Measurements from ENCODE around the gene GFRA1. TPM values are rescaled to one million over a fixed set of nuclear protein-coding genes. Genes with fewer than 3 reads are reported as not detected.
A peak's percentile ranks its signal among the peaks of the same experiment; 100 is the strongest.

The GFRA1 gene
- total RNA-seq, 1 experiment from 2014 or later, result not detected

- DNase-seq (ENCODE audit: low read depth), result no peak
Observed at GRCh38 chr10:116164291-116164690, 108.7 kb downstream of the GFRA1 start.

DNA sequence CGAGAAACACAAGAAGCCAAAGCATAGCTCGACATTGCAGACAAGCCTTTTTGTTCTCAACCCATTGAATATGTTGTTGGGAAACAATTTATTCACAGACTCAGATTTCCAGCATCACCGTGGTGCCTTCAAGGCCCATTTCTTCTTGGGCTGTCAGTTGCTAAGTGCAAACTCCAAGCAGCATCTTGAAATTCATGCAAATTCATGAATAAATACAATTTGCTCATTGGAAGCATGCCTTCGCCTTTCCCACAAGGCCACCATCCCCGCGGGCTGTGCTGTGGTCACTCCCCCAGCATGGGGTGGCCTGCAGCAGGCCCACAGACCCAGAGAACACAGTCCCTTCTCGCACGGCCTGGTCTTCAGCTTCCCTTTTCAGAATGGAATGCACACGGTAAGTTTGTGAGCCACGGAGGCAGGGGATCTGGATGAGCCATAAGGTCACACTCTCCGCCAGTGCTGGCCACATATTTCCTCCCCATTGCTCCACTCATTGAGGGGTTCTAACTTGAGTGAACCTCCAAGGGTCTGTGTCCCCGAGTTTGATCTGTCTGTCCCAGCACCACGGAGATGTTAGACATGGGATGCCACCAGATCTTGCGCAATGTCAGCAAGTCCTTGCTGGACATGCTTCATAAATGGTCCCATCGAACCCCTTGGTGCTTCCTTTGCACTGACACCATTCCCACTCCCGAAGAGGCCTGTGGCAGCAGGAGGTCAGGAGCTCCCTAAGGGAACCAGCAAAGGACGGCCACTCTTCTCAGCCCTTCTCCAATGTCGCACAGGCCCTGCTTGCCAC lies 109.5 kb downstream of the GFRA1 start:
- DNase-seq (ENCODE audit: low read depth), result no peak

DNA sequence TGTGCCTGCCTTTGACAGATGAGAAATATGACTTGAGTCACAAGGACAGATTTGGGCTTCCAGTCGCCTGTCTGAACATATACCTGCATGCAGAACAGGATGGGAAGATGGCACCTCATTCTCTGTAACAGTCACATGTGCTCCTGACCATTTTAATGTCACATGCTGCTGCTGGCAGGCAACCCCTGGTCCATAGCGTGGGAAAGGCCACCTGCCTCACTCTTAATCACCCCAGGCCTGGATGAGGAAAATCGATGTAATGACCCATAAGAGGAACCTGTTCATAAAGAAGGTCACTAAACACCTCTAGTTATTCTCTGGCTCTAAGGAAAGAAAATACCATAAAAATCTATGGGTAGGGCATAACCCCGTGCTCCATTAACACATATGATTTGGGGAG lies 110.2 kb downstream of the GFRA1 start:
- DNase-seq (ENCODE audit: low read depth), result no peak

DNA sequence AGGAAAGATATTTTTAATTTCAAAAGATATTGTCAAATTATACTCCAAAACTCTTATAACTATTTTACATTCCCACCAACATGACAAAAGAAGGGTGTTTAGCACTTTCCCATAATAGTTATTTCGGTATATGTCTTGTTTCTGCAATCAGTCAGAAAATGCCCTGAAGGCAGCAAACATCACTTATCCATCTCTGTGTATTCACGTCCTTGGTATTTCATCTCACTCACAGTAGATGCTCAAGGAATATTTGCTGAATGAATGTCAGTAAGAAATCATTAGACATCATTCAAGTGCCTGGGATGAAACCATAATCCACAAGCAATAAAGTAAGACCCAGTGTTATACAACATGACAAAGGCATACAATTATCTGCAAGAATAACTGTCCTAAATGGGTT lies 112.7 kb downstream of the GFRA1 start:
- DNase-seq (ENCODE audit: low read depth), result no peak

- DNase-seq (ENCODE audit: low read depth), result no peak
Observed at GRCh38 chr10:116159197-116159596, 113.8 kb downstream of the GFRA1 start.

GRCh38 chr10:116158036-116158435 lies 115.0 kb downstream of the GFRA1 start:
- no peak for DNase-seq (ENCODE audit: low read depth)

- DNase-seq (ENCODE audit: low read depth), result no peak
Observed at GRCh38 chr10:116157485-116157884, 115.5 kb downstream of the GFRA1 start.

DNA sequence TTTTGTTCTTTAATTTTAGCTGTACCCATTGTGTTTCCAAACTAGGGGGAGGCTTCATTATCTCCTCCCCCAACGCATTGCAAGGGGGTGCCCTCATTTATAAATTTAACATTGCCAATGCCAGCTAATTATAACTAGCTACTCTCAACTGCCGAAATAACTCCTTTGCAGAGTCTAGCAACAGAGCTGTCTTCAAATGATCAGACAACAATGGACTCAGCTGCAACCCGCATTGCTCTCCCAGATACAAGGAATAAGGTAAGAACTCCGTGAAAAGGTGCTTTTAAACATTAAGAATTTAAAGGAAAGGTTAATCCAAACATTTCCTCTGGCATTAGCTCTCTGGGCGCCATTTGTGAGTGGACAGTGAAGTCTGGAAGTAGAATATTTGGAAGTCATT lies 116.2 kb downstream of the GFRA1 start:
- no peak for DNase-seq (ENCODE audit: low read depth)

- no peak for DNase-seq (ENCODE audit: low read depth)
Observed at GRCh38 chr10:116155191-116155590, 117.8 kb downstream of the GFRA1 start.

- DNase-seq (ENCODE audit: low read depth), result no peak
Observed at GRCh38 chr10:116154651-116155050, 118.4 kb downstream of the GFRA1 start.

GRCh38 chr10:116151076-116151475 lies 121.9 kb downstream of the GFRA1 start:
- DNase-seq (ENCODE audit: low read depth), result no peak

GRCh38 chr10:116150606-116151005 lies 122.4 kb downstream of the GFRA1 start:
- DNase-seq (ENCODE audit: low read depth), result no peak

DNA sequence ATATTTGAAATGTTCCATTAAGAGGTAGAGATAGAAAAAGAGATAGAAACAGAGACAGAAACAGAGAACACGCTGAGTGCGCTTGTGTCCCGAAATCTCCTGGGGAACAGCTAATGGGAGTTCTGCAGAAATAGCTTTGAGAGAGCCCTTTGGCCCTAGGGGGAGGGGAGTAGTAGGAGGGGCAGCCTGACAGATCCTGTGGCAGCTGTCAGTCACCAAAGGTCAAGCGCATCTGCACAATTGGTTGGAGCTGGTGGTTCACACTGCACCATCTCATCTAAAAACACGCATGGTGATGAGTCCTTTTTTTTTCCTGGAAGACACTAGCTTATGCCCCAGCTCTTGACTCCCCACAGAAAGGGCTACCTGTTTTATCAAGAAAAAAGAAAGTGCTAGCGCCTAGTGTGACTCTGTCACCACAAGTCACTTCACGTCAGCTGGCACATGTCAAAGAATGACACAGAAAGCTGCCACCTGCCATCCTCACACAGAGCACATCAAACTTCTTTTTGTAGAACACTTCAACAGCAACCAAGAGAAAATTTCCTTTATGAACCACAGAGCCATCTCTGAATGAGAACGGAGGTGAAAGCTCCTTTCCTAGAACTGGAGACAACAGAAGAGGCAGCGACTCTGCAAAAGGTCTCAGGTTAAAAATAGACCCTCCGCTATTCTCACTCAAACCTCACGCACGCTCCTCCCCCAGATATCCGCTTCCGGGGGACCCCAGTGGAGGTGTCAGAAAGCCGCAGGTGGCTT lies 125.7 kb downstream of the GFRA1 start:
- DNase-seq (ENCODE audit: low read depth), result no peak

DNA sequence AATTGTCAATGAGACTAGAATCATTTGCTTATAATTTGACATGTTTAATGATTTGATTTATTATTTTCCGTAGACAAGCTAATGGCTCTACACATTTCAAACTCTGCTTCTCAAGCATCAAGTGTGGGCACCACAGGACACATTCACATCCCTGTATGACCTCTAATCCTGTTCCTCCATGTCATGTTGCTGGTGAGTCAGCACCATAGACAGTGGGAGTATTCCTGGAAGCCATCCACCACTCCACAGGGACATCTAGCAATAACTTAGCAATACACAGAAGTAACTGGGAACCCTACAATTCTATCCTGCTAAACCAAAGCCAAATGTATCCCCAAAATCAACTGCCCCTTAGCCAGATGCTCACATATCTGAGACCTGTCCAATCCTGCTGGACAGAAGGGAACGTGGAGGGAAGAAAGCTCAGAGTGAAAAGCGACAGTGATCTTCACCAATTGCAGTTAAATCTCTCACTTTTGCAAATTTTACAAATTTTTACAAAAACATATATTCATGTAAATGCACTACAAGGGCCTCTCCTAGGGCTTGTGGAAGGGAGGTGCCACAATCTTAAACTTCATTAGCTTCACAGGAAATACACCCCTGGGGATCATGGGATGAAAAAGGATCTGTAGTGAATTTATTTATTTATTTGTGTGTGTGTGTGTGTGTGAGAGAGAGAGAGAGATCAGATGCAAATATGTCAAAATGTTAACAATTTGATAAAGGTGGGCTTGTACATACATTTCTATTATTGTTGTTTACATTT lies 126.5 kb downstream of the GFRA1 start:
- DNase-seq (ENCODE audit: low read depth), result peak; percentile 7

GRCh38 chr10:116143673-116144222 lies 129.3 kb downstream of the GFRA1 start:
- DNase-seq (ENCODE audit: low read depth), result no peak

- no peak for DNase-seq (ENCODE audit: low read depth)
Observed at GRCh38 chr10:116141855-116142254, 131.2 kb downstream of the GFRA1 start.

GRCh38 chr10:116141246-116141645 lies 131.8 kb downstream of the GFRA1 start:
- DNase-seq (ENCODE audit: low read depth), result no peak

DNA sequence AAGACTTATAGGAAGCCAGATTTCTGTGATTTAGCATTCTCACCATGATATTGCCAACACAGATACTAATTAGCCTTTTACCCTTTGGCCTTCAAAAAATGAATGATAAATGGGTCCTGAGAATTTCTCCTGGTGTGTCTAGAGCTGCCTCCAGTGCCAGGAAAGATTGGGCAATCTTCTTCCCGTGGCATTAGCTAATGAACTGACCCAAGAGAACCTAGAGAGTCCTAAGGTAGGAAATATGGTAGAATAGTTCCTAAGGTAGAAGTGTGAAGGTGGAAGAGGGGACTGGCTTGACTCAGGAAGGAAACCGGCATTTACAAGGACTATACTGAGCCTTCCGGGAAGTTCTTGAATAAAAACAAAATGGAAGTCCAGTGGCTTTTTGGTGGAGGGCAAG lies 133.1 kb downstream of the GFRA1 start:
- no peak for DNase-seq (ENCODE audit: low read depth)

GRCh38 chr10:116138897-116139296 lies 134.1 kb downstream of the GFRA1 start:
- DNase-seq (ENCODE audit: low read depth), result no peak

GRCh38 chr10:116136261-116136660 lies 136.7 kb downstream of the GFRA1 start:
- DNase-seq (ENCODE audit: low read depth), result no peak

DNA sequence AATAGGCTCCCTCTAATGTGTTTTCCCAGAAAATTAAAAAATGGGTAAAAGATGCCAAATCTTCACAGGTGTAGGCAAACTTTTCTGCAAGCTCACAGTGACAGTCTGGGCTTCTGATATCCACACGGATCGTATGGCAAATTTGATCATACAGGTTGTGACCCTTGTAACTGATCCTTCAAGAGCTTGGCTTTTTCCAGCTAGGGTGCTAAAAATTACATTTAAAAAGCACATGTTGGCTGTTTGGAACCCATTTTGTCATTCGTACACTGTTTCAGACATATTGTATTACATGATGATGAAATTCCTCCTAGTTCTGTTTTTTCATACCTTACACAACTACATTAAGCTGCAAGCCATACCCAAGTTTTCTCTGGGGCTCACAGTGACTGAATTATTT lies 138.7 kb downstream of the GFRA1 start:
- no peak for DNase-seq (ENCODE audit: low read depth)

- DNase-seq (ENCODE audit: low read depth), result no peak
Observed at GRCh38 chr10:116133634-116134033, 139.4 kb downstream of the GFRA1 start.
